Trophoblast cell (in vitro differentiated cells and primary cell): Measurements from ENCODE around the gene RARA.
A peak's percentile ranks its signal among the peaks of the same experiment; 100 is the strongest.

Experiments
- DNase-seq, 2 donors: peaks; one replicate each; pipeline ENCODE4 v3.0.0-alpha.2; 2016
- H2AFZ ChIP-seq: 2 replicates; pipeline ENCODE4 v1.6.1; 2013; ENCODE audit warnings: low read length, moderate library complexity, mild to moderate bottlenecking; ENCODE audit not compliant: insufficient read depth, poor library complexity
- H2AK5ac ChIP-seq: 2 replicates; pipeline ENCODE4 v1.6.1; 2013; ENCODE audit warnings: mild to moderate bottlenecking, low read length
- H2BK120ac ChIP-seq: 2 replicates; pipeline ENCODE4 v1.6.1; 2013; ENCODE audit warnings: low read length, mild to moderate bottlenecking, moderate library complexity; ENCODE audit not compliant: insufficient read depth, poor library complexity
- H2BK12ac ChIP-seq: 2 replicates; pipeline ENCODE4 v1.6.1; 2013; ENCODE audit warnings: mild to moderate bottlenecking, low read length, moderate library complexity
- H2BK5ac ChIP-seq: 2 replicates; pipeline ENCODE4 v1.6.1; 2013; ENCODE audit warnings: low read length, low read depth, moderate library complexity, mild to moderate bottlenecking; ENCODE audit not compliant: poor library complexity
- H3K14ac ChIP-seq: 2 replicates; pipeline ENCODE4 v1.6.1; 2013; ENCODE audit warnings: mild to moderate bottlenecking, low read length
- H3K18ac ChIP-seq: 2 replicates; pipeline ENCODE4 v1.6.1; 2013; ENCODE audit warnings: mild to moderate bottlenecking, low read length
- H3K23ac ChIP-seq: 2 replicates; pipeline ENCODE4 v1.6.1; 2013; ENCODE audit warnings: low read length
- H3K27ac ChIP-seq: 2 replicates; pipeline ENCODE4 v1.5.1; 2013; ENCODE audit warnings: low read depth, mild to moderate bottlenecking, inconsistent platforms, low read length, moderate library complexity
- H3K27me3 ChIP-seq: 2 replicates; pipeline ENCODE4 v1.6.1; 2013; ENCODE audit warnings: inconsistent platforms, mild to moderate bottlenecking, low read length, moderate library complexity; ENCODE audit not compliant: insufficient read depth
- H3K36me3 ChIP-seq, 2 experiments: 1 replicate in 1 of 2; 2 replicates in 1 of 2; pipeline ENCODE4 v1.6.1; 2013; ENCODE audit warnings: low read length in 2 of 2, mild to moderate bottlenecking in 2 of 2, moderate library complexity in 1 of 2; ENCODE audit not compliant: insufficient read depth in 2 of 2, control insufficient read depth in 1 of 2
- H3K4ac ChIP-seq: 2 replicates; pipeline ENCODE4 v1.6.1; 2013; ENCODE audit warnings: low read depth, mild to moderate bottlenecking, low read length, moderate library complexity
- H3K4me1 ChIP-seq, 2 experiments: 1 replicate in 1 of 2; 2 replicates in 1 of 2; pipeline ENCODE4 v1.6.1; 2013; ENCODE audit warnings: low read length in 2 of 2, mild to moderate bottlenecking in 2 of 2, moderate library complexity in 1 of 2; ENCODE audit not compliant: insufficient read depth in 2 of 2, control insufficient read depth in 1 of 2
- H3K4me2 ChIP-seq: 2 replicates; pipeline ENCODE4 v1.6.1; 2013; ENCODE audit warnings: inconsistent platforms, mild to moderate bottlenecking, low read length, moderate library complexity
- H3K4me3 ChIP-seq: 2 replicates; pipeline ENCODE4 v1.5.1; 2013; ENCODE audit warnings: mild to moderate bottlenecking, low read depth, low read length, inconsistent platforms
- H3K79me1 ChIP-seq: one replicate; pipeline ENCODE4 v1.6.1; 2013; ENCODE audit warnings: low read length
- H3K79me2 ChIP-seq: 2 replicates; pipeline ENCODE4 v1.6.1; 2013; ENCODE audit warnings: low read length, mild to moderate bottlenecking; ENCODE audit not compliant: control insufficient read depth, insufficient read depth, poor library complexity
- H3K9ac ChIP-seq: 2 replicates; pipeline ENCODE4 v1.6.1; 2013; ENCODE audit warnings: mild to moderate bottlenecking, low read length
- H3K9me3 ChIP-seq: 2 replicates; pipeline ENCODE4 v1.6.1; 2013; ENCODE audit warnings: low read depth, mild to moderate bottlenecking, control low read depth, inconsistent platforms, low read length; ENCODE audit not compliant: insufficient read depth
- H4K12ac ChIP-seq: 2 replicates; pipeline ENCODE4 v1.6.1; 2013; ENCODE audit warnings: low read depth, mild to moderate bottlenecking, low read length, moderate library complexity
- H4K8ac ChIP-seq: 2 replicates; pipeline ENCODE4 v1.6.1; 2013; ENCODE audit warnings: low read depth, mild to moderate bottlenecking, low read length, moderate library complexity
- H4K91ac ChIP-seq: one replicate; pipeline ENCODE4 v1.6.1; 2013; ENCODE audit warnings: low read depth, mild to moderate bottlenecking, low read length, moderate library complexity
- WGBS: extraction: QIAGEN DNeasy Blood & Tissue Kit; methylation state at CpG from one replicate; pipeline ENCODE4 v1.1.7; 2013; ENCODE audit warnings: missing lambda C conversion rate; ENCODE audit not compliant: insufficient read length, insufficient coverage; ENCODE audit errors: extremely low coverage; 5-methylcytosine and 5-hydroxymethylcytosine counted together

Gene RARA

DNA sequence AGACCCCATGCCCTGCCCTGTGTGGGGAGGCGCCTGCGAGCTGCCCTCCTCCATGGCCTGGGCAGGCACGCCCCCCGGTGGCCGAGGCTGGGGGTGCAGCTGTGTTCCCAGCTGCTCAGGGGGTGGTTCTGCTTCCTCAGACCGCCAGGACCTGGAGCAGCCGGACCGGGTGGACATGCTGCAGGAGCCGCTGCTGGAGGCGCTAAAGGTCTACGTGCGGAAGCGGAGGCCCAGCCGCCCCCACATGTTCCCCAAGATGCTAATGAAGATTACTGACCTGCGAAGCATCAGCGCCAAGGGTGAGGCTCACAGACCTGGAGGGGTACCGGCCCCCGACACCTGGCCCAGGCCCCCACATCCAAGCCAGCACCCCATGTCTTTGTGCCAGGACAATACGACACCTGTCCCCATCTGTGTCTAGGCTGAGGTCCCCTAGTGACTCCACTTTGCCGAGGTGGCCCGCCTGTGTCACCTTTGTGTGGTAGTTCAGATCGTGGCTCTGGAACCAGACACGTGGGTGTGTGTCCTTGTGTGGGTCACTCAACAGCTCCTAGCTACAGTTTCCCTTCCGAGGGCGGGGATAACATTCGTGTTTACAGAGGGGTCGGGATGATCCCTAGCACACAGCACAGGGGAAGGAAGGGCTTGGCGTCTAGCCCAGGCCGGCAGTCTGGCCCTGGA, 46.3 kb downstream of the RARA start:
- Histone ChIP-seq H4K8ac (no peak overlapping the region), H3K4me2 (no peak overlapping the region), H3K4ac (no peak overlapping the region), H4K91ac (no peak overlapping the region), H3K79me1 (no peaks in the 10 kb centered on the region), H3K9me3 (no peaks in the 10 kb centered on the region), H3K79me2 (no peaks in the 10 kb centered on the region), H3K23ac (no peak overlapping the region), H2BK5ac (no peak overlapping the region), H2BK120ac (no peak overlapping the region), H2AK5ac (no peak overlapping the region), H3K4me3 (no peak overlapping the region), H3K14ac (no peak overlapping the region), H3K4me1 (peaks cover under 1 to 5% of the 10 kb centered on the region in 2 experiments), H2BK12ac (no peak overlapping the region), H2AFZ (no peak overlapping the region), H3K36me3 (peaks cover 37 to 38% of the 10 kb centered on the region in 2 experiments), H3K9ac (no peak overlapping the region), H3K27ac (no peak overlapping the region), H3K18ac (no peak overlapping the region), H4K12ac (no peak overlapping the region), H3K27me3 (no peaks in the 10 kb centered on the region)
- WGBS, result no CpG with 5 or more reads among the region's 29 CpGs
- DNase-seq, result peak; percentile 64 to 79

DNA sequence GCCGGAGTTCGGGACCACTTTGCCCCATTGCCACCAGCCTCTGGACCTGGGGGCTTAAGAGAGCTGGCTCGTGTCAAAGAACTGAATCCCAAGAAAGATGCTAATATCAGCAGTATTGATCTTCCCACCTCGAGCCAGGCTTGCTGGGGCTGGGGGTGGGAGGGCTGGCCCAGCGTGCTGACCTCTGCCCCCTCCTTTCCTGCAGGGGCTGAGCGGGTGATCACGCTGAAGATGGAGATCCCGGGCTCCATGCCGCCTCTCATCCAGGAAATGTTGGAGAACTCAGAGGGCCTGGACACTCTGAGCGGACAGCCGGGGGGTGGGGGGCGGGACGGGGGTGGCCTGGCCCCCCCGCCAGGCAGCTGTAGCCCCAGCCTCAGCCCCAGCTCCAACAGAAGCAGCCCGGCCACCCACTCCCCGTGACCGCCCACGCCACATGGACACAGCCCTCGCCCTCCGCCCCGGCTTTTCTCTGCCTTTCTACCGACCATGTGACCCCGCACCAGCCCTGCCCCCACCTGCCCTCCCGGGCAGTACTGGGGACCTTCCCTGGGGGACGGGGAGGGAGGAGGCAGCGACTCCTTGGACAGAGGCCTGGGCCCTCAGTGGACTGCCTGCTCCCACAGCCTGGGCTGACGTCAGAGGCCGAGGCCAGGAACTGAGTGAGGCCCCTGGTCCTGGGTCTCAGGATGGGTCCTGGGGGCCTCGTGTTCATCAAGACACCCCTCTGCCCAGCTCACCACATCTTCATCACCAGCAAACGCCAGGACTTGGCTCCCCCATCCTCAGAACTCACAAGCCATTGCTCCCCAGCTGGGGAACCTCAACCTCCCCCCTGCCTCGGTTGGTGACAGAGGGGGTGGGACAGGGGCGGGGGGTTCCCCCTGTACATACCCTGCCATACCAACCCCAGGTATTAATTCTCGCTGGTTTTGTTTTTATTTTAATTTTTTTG, 47.1 kb downstream of the RARA start:
- Histone ChIP-seq H3K4ac (no peak overlapping the region), H3K4me1 (no peaks in the 10 kb centered on the region), H3K27ac (no peak overlapping the region), H4K91ac (no peak overlapping the region), H3K18ac (no peak overlapping the region), H2AK5ac (no peak overlapping the region), H4K8ac (no peak overlapping the region), H4K12ac (no peak overlapping the region), H3K4me3 (no peak overlapping the region), H2BK120ac (no peak overlapping the region), H3K14ac (no peak overlapping the region), H2AFZ (no peak overlapping the region), H3K27me3 (no peaks in the 10 kb centered on the region), H3K9ac (no peak overlapping the region), H3K9me3 (peaks cover 2% of the 10 kb centered on the region), H3K23ac (no peak overlapping the region), H3K79me1 (no peaks in the 10 kb centered on the region), H3K36me3 (peaks cover 37 to 38% of the 10 kb centered on the region in 2 experiments), H3K4me2 (no peak overlapping the region), H2BK12ac (no peak overlapping the region), H3K79me2 (no peaks in the 10 kb centered on the region), H2BK5ac (no peak overlapping the region)
- no peak for DNase-seq
- WGBS, result no CpG with 5 or more reads among the region's 33 CpGs

DNA sequence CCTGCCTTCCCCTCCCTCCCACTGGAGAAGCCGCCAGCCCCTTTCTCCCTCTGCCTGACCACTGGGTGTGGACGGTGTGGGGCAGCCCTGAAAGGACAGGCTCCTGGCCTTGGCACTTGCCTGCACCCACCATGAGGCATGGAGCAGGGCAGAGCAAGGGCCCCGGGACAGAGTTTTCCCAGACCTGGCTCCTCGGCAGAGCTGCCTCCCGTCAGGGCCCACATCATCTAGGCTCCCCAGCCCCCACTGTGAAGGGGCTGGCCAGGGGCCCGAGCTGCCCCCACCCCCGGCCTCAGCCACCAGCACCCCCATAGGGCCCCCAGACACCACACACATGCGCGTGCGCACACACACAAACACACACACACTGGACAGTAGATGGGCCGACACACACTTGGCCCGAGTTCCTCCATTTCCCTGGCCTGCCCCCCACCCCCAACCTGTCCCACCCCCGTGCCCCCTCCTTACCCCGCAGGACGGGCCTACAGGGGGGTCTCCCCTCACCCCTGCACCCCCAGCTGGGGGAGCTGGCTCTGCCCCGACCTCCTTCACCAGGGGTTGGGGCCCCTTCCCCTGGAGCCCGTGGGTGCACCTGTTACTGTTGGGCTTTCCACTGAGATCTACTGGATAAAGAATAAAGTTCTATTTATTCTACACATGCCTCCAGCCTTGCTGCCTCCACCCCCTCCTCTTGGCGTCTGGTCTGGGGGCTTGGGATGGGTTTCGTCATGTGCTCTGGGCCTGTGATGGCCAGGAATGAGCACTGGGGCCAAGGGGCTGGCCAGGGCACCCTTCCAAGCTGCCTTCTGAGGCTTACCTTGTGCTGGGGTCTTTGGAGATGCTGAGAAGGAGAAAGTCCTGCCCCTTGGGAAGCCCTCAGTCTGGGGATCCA, 48.3 kb downstream of the RARA start:
- Histone ChIP-seq H2BK5ac (no peak overlapping the region), H3K79me1 (no peaks in the 10 kb centered on the region), H3K36me3 (peaks cover 26 to 27% of the 10 kb centered on the region in 2 experiments), H2AK5ac (no peak overlapping the region), H3K27me3 (no peaks in the 10 kb centered on the region), H4K8ac (no peak overlapping the region), H2BK12ac (no peak overlapping the region), H3K14ac (no peak overlapping the region), H3K18ac (no peak overlapping the region), H3K79me2 (no peaks in the 10 kb centered on the region), H4K12ac (no peak overlapping the region), H4K91ac (no peak overlapping the region), H3K23ac (no peak overlapping the region), H3K4me1 (no peaks in the 10 kb centered on the region), H3K27ac (no peak overlapping the region), H3K4ac (no peak overlapping the region), H2BK120ac (no peak overlapping the region), H3K9ac (no peak overlapping the region), H3K4me2 (no peak overlapping the region), H3K9me3 (peaks cover 2% of the 10 kb centered on the region), H3K4me3 (no peak overlapping the region), H2AFZ (no peak overlapping the region)
- no peak for DNase-seq
- WGBS, result no CpG with 5 or more reads among the region's 19 CpGs
